Measurements from ENCODE around the gene TNFSF8. TPM values are rescaled to one million over a fixed set of nuclear protein-coding genes. Genes with fewer than 3 reads are reported as not detected.

TNFSF8 gene
- total and polyA plus RNA-seq, 2 of the 4 experiments (the other 2 are of a cell fraction) = not detected

DNA sequence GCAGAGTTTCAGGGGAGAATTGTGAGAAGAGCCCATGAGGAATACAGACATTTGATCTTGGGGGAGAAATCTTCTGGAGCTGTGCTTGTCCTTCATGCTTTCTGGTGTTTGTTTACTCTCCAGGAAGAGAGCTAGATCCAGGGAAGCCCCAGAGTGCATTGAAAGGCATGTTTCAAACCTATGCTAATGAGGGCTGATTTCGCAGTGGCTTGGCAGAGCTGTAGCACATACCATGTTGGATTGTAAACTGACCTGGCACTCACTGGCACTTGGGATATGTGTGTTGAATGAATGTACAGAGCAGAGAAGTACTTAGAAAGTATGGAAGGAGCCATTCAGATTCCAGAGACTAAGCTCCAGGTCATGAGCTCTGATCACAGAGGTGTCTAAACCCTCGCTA lies 30.9 kb downstream of the TNFSF8 start:
- peak overlapping the region; percentile 2; the same call in 1 of the 2 replicates for H3K27ac ChIP-seq (ENCODE audit: insufficient read depth, low read length)
- peak overlapping the region; percentile 12 for H3K14ac ChIP-seq (replicated peaks; ENCODE audit: low read depth, low read length)
- no peak overlapping the region for H2AK9ac ChIP-seq (replicated peaks; ENCODE audit: low read depth, low read length, poor library complexity)
- H4K91ac ChIP-seq (ENCODE audit: insufficient read depth, low read depth, low read length) = peak overlapping the region; percentile 46; the same call in 1 of the 2 replicates
- no peak overlapping the region for H3K23ac ChIP-seq (ENCODE audit: low read depth, low read length)
- peaks cover 3% of the 10 kb centered on the region; the same call in 1 of the 2 replicates for H4K20me1 ChIP-seq (ENCODE audit: insufficient read depth, low read length)
- H4K8ac ChIP-seq (ENCODE audit: low read depth in 2 of 2, low read length in 2 of 2) = peak overlapping the region; percentile 34 to 87; a peak in 3 of 4 replicates
- POLR2A ChIA-PET (ENCODE audit: unreplicated experiment) = interaction anchor here (0.6 kb wide), 1 partner anchor 640 kb away, joined by 3 read pairs; no protein-coding TSS in a partner anchor
- H2BK15ac ChIP-seq (ENCODE audit: low read depth, low read length) = peak overlapping the region; percentile 69; the same call in 2 of the 3 replicates
- in situ Hi-C loops (cut with MboI; ENCODE audit: low sequenced_read_pairs) = no loop called here
- WGBS, 2 experiments (ENCODE audit: extremely low coverage in 2 of 2, insufficient read length in 1 of 2) = no CpG with 5 or more reads among the region's 2 CpGs
- CTCF ChIA-PET = interaction anchor here (1.1 to 1.6 kb wide), 3 partner anchors 11 to 161 kb away, joined by 3 to 5 read pairs (median 3); no protein-coding TSS in a partner anchor
- H4K5ac ChIP-seq (ENCODE audit: low read depth, low read length) = peak overlapping the region; percentile 52; the same call in 1 of the 2 replicates
- H3K27me3 ChIP-seq (ENCODE audit: control insufficient read depth, insufficient read depth, low read length) = no peaks in the 10 kb centered on the region
- H3K79me1 ChIP-seq (ENCODE audit: low read depth in 1 of 2, low read length in 2 of 2) = no peaks in the 10 kb centered on the region
- H3K4me3 ChIP-seq (ENCODE audit: insufficient read depth, low read depth, low read length) = no peak overlapping the region
- intact Hi-C loops (cut with micrococcal nuclease) = loop anchor here (5.0 kb wide), 1 partner anchor 42 kb away; no protein-coding TSS in a partner anchor
- H3K4ac ChIP-seq (ENCODE audit: low read depth, low read length) = peak overlapping the region; percentile 56
- peaks cover 35% of the 10 kb centered on the region for H3K9me1 ChIP-seq (ENCODE audit: insufficient read depth, low read length)
- peaks cover 40% of the 10 kb centered on the region for H3K4me1 ChIP-seq (ENCODE audit: control insufficient read depth, insufficient read depth, low read length)
- ATAC-seq (ENCODE audit: low read depth) = no peak
- no peaks in the 10 kb centered on the region for H3K9me3 ChIP-seq (ENCODE audit: control insufficient read depth, insufficient read depth, low read length)
- no peak overlapping the region for H3K9ac ChIP-seq (ENCODE audit: low read depth, low read length)
- no peak overlapping the region for H3K4me2 ChIP-seq (ENCODE audit: low read depth, low read length)
- H2AK5ac ChIP-seq (ENCODE audit: low read depth, low read length) = peak overlapping the region; percentile 94
- peak overlapping the region; percentile 87 for H3K18ac ChIP-seq (ENCODE audit: low read depth, low read length)
- DNase-seq = peak; percentile 16
- H3K56ac ChIP-seq (ENCODE audit: extremely low read depth, insufficient read depth, low read length) = no peak overlapping the region
- H2BK5ac ChIP-seq (ENCODE audit: low read depth, low read length, poor library complexity, severe bottlenecking) = peak overlapping the region; percentile 18
- H3K36me3 ChIP-seq (ENCODE audit: control insufficient read depth, insufficient read depth, low read length) = no peaks in the 10 kb centered on the region
- H2BK120ac ChIP-seq (ENCODE audit: low read depth, low read length) = peak overlapping the region; percentile 75
- no peak overlapping the region for H2AFZ ChIP-seq (replicated peaks; ENCODE audit: low read length, poor library complexity)
- BruUV-seq (replicated peaks) = no TSS peak
- dilution Hi-C loops (cut with HindIII; ENCODE audit: low sequenced_read_pairs, unreplicated experiment) = no loop called here
- peak overlapping the region; percentile 87 for H2BK20ac ChIP-seq (ENCODE audit: low read depth, low read length)
- TF ChIP-seq RCOR1 (IDR thresholded peaks at IDR 0.05; ENCODE audit: insufficient replicate concordance, low read length) = no peak
- no peak for TF ChIP-seq CHD1 (IDR thresholded peaks at IDR 0.05; ENCODE audit: low read depth, low read length)
- no peak for TF ChIP-seq ELK1 (IDR thresholded peaks at IDR 0.05; ENCODE audit: borderline replicate concordance, low read depth, low read length)
- TF ChIP-seq RFX5 (IDR thresholded peaks at IDR 0.05; ENCODE audit: low read depth, low read length) = no peak
- TF ChIP-seq NFE2L2 (IDR thresholded peaks at IDR 0.05; ENCODE audit: low read depth, low read length) = no peak
- no peak for TF ChIP-seq SMC3 (IDR thresholded peaks at IDR 0.05; ENCODE audit: low read depth, low read length)
- no peak for TF ChIP-seq POLR2A (IDR thresholded peaks at IDR 0.05; ENCODE audit: low read depth, low read length)
- no peak for TF ChIP-seq MAFK (IDR thresholded peaks at IDR 0.05; ENCODE audit: low read depth, low read length)
- TF ChIP-seq MAZ (IDR thresholded peaks at IDR 0.05; ENCODE audit: borderline replicate concordance, low read depth, low read length) = no peak
- no peak for TF ChIP-seq MXI1 (IDR thresholded peaks at IDR 0.05; ENCODE audit: borderline replicate concordance, low read depth, low read length)
- no peak for TF ChIP-seq CEBPB (IDR thresholded peaks at IDR 0.05; ENCODE audit: low read depth, low read length)
- TF ChIP-seq BHLHE40 (IDR thresholded peaks at IDR 0.05; ENCODE audit: low read depth, low read length) = no peak
- no peak for TF ChIP-seq RAD21 (IDR thresholded peaks at IDR 0.05; ENCODE audit: low read length)

Measured in IMR-90 (cell line).